K562 (cell line): ENCODE results near the gene PAXIP1.

ENCODE experiments used
- ERF ChIP-seq: fragments of 450-650 bp; formaldehyde crosslinking; IDR thresholded peaks from 2 replicates; pipeline ENCODE4 v1.4.0; 2020; ENCODE audit warnings: mild to moderate bottlenecking, mixed read lengths
- ZNF263 ChIP-seq: sonication (generic); formaldehyde crosslinking; IDR thresholded peaks from 2 replicates; pipeline ENCODE4 v1.8.0; 2022; ENCODE audit warnings: mild to moderate bottlenecking, missing genetic modification reagents, borderline replicate concordance

- TF ChIP-seq ZNF263 (CRISPR knock-in tag) (no peak), ERF (CRISPR knock-in tag) (no peak)
Measured at GRCh38 chr7:154997840-154998370, 5.0 kb downstream of the PAXIP1 start.
